HL-60 (cell line): ENCODE results near the gene ITSN2.
"Not testable (repeated sequence)": the region's sequence is repeated elsewhere in the genome, so short reads cannot be mapped to it uniquely, and the experiment has no call there.

ENCODE experiments used
- POLR2AphosphoS5 ChIP-seq: IDR thresholded peaks from 2 replicates; pipeline ENCODE4 v1.6.1; 2012; ENCODE audit warnings: low read depth
- TF ChIP-seq, protein P1 (sequence below): IDR thresholded peaks from one replicate; pipeline ENCODE4 v1.5.1; 2011; ENCODE audit warnings: low read length, control low read depth, inconsistent platforms; ENCODE audit not compliant: insufficient read depth

DNA sequence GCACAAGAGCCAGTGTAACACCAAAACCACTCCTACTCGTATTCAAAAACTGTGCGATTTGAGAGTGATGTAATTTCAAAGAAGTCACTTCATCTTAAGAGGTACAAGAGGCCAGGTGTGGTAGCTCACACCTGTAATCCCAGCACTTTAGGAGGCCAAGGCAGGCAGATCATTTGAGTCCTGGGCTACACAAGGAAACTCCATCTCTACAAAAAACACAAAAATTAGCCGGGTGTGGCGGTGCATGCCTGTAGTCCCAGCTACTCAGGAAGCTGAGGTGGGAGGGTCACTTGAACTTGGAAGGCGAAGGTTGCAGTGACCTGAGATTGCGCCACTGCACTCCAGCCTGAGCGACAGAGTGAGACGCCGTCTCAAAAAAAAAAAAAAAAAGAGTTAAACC is 21.2 kb downstream of the ITSN2 start:
- TF ChIP-seq, protein P1, sequence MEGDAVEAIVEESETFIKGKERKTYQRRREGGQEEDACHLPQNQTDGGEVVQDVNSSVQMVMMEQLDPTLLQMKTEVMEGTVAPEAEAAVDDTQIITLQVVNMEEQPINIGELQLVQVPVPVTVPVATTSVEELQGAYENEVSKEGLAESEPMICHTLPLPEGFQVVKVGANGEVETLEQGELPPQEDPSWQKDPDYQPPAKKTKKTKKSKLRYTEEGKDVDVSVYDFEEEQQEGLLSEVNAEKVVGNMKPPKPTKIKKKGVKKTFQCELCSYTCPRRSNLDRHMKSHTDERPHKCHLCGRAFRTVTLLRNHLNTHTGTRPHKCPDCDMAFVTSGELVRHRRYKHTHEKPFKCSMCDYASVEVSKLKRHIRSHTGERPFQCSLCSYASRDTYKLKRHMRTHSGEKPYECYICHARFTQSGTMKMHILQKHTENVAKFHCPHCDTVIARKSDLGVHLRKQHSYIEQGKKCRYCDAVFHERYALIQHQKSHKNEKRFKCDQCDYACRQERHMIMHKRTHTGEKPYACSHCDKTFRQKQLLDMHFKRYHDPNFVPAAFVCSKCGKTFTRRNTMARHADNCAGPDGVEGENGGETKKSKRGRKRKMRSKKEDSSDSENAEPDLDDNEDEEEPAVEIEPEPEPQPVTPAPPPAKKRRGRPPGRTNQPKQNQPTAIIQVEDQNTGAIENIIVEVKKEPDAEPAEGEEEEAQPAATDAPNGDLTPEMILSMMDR: not testable (repeated sequence)
- not testable (repeated sequence) for TF ChIP-seq POLR2AphosphoS5
